Activated CD4-positive, alpha-beta T cell treated with anti-CD3 and anti-CD28 coated beads for 36 hours (primary cell): ENCODE data around the gene MYO1H. TPM values are rescaled to one million over a fixed set of nuclear protein-coding genes. Genes with fewer than 3 reads are reported as not detected.
"Not testable (repeated sequence)": the region's sequence is repeated elsewhere in the genome, so short reads cannot be mapped to it uniquely, and the experiment has no call there.

Experiments used
- ATAC-seq: fragments of 200-7000 bp; cut with Tn5 transposase; one replicate; pipeline ENCODE4 v1.10.0; 2021; ENCODE audit warnings: mild to moderate bottlenecking, moderate library complexity
- CTCF ChIA-PET: fragments of 350-600 bp; sonication (Branson Sonifier 250); formaldehyde crosslinking; loops from one replicate; lab custom pipeline; 2021; ENCODE audit warnings: antibody characterized with exemption; lab: Charles Lee
- POLR2A ChIA-PET: fragments of 350-600 bp; sonication (Branson Sonifier 250); formaldehyde crosslinking; loops from one replicate; lab custom pipeline; 2021; ENCODE audit warnings: antibody characterized with exemption, inconsistent platforms; lab: Charles Lee
- DNase-seq: peaks from one replicate; pipeline ENCODE4 v3.0.0-alpha.2; 2020
- H3K27ac Mint-ChIP-seq: one replicate; pipeline ENCODE4 v1.8.0; 2021; ENCODE audit warnings: mixed read lengths
- H3K27me3 Mint-ChIP-seq: one replicate; pipeline ENCODE4 v1.8.0; 2021; ENCODE audit warnings: mixed read lengths
- H3K36me3 Mint-ChIP-seq: one replicate; pipeline ENCODE4 v1.8.0; 2021; ENCODE audit warnings: low read depth, mixed read lengths
- H3K4me1 Mint-ChIP-seq: one replicate; pipeline ENCODE4 v1.8.0; 2021; ENCODE audit warnings: mixed read lengths
- H3K4me3 Mint-ChIP-seq: one replicate; pipeline ENCODE4 v1.8.0; 2021; ENCODE audit warnings: mild to moderate bottlenecking, moderate library complexity, mixed read lengths
- H3K9me3 Mint-ChIP-seq: one replicate; pipeline ENCODE4 v1.8.0; 2021; ENCODE audit warnings: low read depth, mixed read lengths
- intact Hi-C, 2 experiments: fragments of 100-400 bp; cut with DNase I in 1 of 2; cut with micrococcal nuclease in 1 of 2; formaldehyde crosslinking; loops; one replicate each; pipeline versions ENCODE4 v1.14.2 to v1.15.1; 2022 to 2024; cut with DNase I, micrococcal nuclease
- total RNA-seq, 2 experiments: library from RNA; stranded (reverse); gene quantifications; one replicate each; pipeline ENCODE4 v1.2.3, GENCODE V29; 2021

Gene MYO1H
- total RNA-seq, 2 experiments from 2014 or later, result not detected

DNA sequence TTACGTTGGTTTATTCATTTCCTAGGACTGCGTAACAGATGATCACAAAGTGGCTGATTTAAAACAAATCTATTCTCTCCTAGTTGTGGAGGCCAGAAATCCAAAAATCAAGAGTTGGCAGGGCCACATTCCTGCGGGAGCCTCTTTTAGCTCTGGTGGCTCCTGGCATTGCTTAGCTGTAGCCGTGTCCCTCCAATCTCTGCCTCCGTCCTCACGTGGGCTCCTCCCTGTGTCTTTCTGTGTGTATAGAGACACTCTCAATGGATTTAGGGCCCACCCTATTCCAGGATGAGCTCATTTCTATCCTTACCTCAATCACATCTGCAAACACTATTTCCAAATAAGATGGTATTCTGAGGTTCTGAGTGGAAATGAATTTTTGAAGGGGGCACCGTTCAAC, 86.9 kb downstream of the MYO1H start:
- ChIA-PET CTCF (interaction anchor here (2.0 kb wide), 1 partner anchor 37 kb away, joined by 10 read pairs; no protein-coding TSS in a partner anchor), POLR2A (no interaction called here)
- Mint-ChIP-seq H3K36me3 (no peaks in the 10 kb centered on the region), H3K9me3 (no peaks in the 10 kb centered on the region), H3K4me3 (no peak overlapping the region), H3K27me3 (no peaks in the 10 kb centered on the region), H3K27ac (no peak overlapping the region), H3K4me1 (peaks cover 5% of the 10 kb centered on the region)
- intact Hi-C loops, result loop anchor here in 1 of 2 experiments (5.0 kb wide), 1 partner anchor 43 kb away; the partner anchor contains the start of genes KCTD10 and UBE3B
- DNase-seq, result no peak
- no peak for ATAC-seq

DNA sequence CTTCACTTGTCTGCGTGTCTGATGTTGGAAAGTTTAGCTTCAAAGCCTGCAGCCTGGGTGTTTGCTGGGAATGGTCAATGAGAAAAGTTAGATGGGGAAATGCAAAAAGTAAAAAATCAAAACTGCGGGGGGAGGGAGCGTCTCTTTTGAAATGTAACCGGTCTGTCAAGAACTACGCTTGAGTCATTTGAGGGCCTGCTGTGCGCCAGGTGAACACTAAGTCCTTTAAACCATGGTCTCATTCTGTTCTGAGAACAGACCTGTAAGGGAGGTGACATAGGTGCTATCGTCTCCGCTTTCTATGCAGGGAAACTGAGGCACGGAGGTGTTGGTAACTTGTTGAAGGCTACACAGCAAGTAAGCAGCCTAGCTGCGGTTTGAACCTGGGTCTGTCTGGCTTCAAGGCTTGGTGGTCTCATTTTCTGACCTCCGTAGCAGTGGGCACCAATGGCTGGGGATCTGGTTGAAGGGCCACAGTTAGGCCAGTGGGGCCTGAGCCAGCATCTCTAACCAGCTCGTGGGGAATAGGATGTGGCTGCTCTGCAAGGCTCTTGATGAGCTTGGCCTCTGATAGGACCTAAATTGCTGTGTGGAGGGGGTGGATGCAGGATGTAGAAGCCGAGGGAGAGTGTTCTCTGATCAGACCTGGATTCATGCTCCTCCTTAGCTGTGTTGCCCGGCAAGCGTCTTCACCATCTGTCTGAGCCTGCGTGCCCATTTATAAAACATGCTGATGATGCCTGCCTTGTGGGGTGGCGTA, 87.9 kb downstream of the MYO1H start:
- H3K27me3 Mint-ChIP-seq, result no peaks in the 10 kb centered on the region
- no peak overlapping the region for H3K4me3 Mint-ChIP-seq
- CTCF ChIA-PET, result interaction anchor here (0.6 to 2.5 kb wide), 3 partner anchors 8 to 1198 kb away, joined by 3 to 11 read pairs (median 3); no protein-coding TSS in a partner anchor
- no peaks in the 10 kb centered on the region for H3K9me3 Mint-ChIP-seq
- no peak for ATAC-seq
- DNase-seq, result no peak
- peaks cover 5% of the 10 kb centered on the region for H3K4me1 Mint-ChIP-seq
- POLR2A ChIA-PET, result no interaction called here
- no peaks in the 10 kb centered on the region for H3K36me3 Mint-ChIP-seq
- H3K27ac Mint-ChIP-seq, result no peak overlapping the region
- intact Hi-C loops, result no loop called here

DNA sequence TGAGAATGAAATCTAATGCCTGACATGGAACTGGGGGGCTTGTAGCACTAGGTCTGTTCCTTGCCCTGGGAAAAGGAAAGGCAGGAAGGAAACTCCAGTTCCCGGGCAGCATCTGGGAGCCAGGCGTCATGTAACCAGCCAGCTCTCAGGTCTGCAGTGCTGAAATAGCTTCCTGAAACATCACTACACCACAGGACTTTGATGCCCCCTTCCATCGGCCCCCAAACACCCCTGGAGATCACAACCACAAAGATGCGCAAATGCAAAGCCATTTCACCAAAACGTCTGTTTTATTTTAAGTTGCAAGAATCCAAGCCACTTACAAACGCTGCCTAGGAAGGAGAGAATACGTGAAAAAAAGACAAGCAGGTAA, 88.5 kb downstream of the MYO1H start:
- CTCF ChIA-PET, result interaction anchor here (0.7 to 2.5 kb wide), 2 partner anchors 9 to 340 kb away, joined by 3 to 11 read pairs; no protein-coding TSS in a partner anchor
- POLR2A ChIA-PET, result no interaction called here
- peaks cover 5% of the 10 kb centered on the region for H3K4me1 Mint-ChIP-seq
- H3K27me3 Mint-ChIP-seq, result no peaks in the 10 kb centered on the region
- H3K9me3 Mint-ChIP-seq, result no peaks in the 10 kb centered on the region
- H3K36me3 Mint-ChIP-seq, result no peaks in the 10 kb centered on the region
- no peak overlapping the region for H3K4me3 Mint-ChIP-seq
- H3K27ac Mint-ChIP-seq, result no peak overlapping the region
- DNase-seq (no peak), ATAC-seq (no peak)
- intact Hi-C loops, result no loop called here

DNA sequence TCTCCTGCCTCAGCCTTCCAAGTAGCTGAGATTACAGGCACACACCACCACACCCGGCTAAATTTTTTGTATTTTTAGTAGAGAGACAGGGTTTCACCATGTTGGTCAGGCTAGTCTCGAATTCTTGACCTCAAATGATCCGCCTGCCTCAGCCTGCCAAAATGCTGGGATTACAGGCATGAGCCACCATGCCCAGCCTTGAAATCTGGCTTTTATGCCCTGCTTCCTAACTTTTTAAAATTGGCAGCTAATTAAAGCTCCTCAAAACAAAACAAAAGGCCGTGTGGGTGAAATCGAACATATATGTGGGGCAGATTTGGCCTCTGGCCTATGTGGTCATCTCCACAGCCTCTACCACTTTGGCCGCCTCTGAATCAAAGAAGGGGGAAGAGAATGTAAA, 91.5 kb downstream of the MYO1H start:
- POLR2A ChIA-PET, result no interaction called here
- H3K9me3 Mint-ChIP-seq, result no peaks in the 10 kb centered on the region
- DNase-seq (no peak), ATAC-seq (no peak)
- H3K27me3 Mint-ChIP-seq, result no peaks in the 10 kb centered on the region
- intact Hi-C loops, result no loop called here
- H3K4me3 Mint-ChIP-seq, result no peak overlapping the region
- H3K4me1 Mint-ChIP-seq, result no peaks in the 10 kb centered on the region
- CTCF ChIA-PET, result interaction anchor here (1.3 to 1.4 kb wide), 2 partner anchors 9 to 11 kb away, joined by 4 to 5 read pairs; no protein-coding TSS in a partner anchor
- no peak overlapping the region for H3K27ac Mint-ChIP-seq
- H3K36me3 Mint-ChIP-seq, result no peaks in the 10 kb centered on the region

DNA sequence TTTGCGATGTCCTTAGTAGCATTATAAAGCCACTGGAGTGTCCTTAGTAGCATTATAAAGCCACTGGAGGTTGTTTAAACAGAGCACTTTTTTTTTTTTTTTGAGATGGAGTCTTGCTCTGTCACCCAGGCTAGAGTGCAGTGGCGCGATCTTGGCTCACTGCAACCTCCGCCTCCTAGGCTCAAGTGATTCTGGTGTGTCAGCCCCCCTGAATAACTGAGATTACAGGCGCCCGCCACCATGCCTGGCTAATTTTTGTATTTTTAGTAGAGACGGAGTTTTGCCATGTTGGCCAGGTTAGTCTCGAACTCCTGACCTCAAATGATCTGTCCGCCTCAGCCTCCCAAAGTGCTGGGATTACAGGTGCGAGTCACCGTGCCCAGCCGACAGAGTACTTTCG, 92.3 kb downstream of the MYO1H start:
- H3K36me3 Mint-ChIP-seq, ATAC-seq, H3K27me3 Mint-ChIP-seq, H3K4me1 Mint-ChIP-seq, H3K9me3 Mint-ChIP-seq, H3K4me3 Mint-ChIP-seq, DNase-seq, H3K27ac Mint-ChIP-seq, intact Hi-C loops, POLR2A ChIA-PET: not testable (repeated sequence)
- CTCF ChIA-PET, result interaction anchor here (0.5 to 1.4 kb wide), 3 partner anchors 10 to 12 kb away, joined by 3 to 5 read pairs (median 4); no protein-coding TSS in a partner anchor

DNA sequence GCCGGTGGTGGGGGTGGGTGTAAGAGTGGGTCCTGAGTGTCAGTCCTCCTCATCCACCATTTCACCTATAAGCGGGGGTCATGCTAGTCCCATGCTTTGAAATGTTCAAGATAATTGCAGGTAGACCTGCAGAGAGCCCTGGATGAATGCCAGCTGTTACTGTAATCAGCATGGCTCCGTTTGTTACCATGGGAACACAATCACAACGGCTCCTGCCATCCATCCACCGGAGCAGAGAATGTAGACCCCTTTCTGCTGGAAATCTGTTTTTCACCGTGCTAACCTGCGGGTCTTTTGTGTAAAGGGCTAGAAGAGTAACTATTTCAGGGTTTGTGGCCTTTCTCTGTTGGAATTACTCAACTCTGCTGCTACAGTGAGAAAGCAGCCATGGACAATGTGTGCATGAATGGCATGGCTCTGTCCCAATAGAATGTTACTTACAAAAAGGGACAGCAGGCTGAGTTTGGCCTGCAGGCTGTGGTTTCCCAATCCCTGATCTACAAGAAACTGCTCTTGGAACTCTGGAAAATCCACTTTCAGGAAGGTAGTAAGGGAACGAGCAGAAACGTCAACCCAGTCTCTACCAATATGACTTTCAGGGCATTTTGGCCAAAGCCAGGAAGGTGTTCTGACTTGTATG, 93.3 kb downstream of the MYO1H start:
- no peaks in the 10 kb centered on the region for H3K9me3 Mint-ChIP-seq
- H3K27ac Mint-ChIP-seq, result no peak overlapping the region
- ATAC-seq (no peak), DNase-seq (no peak)
- H3K4me1 Mint-ChIP-seq, result no peaks in the 10 kb centered on the region
- intact Hi-C loops, result no loop called here
- POLR2A ChIA-PET, result no interaction called here
- no peak overlapping the region for H3K4me3 Mint-ChIP-seq
- H3K27me3 Mint-ChIP-seq, result no peaks in the 10 kb centered on the region
- CTCF ChIA-PET, result interaction anchor here (0.5 kb wide), 1 partner anchor 13 kb away, joined by 3 read pairs; no protein-coding TSS in a partner anchor
- H3K36me3 Mint-ChIP-seq, result no peaks in the 10 kb centered on the region

DNA sequence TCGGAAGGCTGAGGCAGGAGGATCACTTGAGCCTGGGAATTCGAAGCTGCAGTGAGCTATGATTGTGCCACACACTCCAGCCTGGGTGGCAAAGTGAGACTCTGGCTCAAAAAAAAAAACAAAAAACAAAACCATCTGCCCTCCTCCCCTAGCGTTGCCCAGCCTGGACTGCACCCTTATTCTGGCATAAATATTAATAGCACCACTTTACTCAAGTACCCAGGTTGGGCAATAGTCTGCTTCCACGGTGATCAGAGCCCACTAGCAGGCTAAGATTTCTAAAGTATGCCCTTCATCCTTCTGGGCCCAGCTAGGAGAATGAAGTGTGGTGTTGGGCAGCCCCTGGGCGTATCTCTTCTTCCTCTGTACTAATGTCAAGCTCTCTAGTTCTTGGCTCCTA, 96.1 kb downstream of the MYO1H start:
- no peaks in the 10 kb centered on the region for H3K27me3 Mint-ChIP-seq
- intact Hi-C loops, result no loop called here
- CTCF ChIA-PET, result interaction anchor here (1.6 to 2.3 kb wide), 3 partner anchors 11 to 16 kb away, joined by 6 to 9 read pairs (median 7); no protein-coding TSS in a partner anchor
- no peak overlapping the region for H3K27ac Mint-ChIP-seq
- no peak overlapping the region for H3K4me3 Mint-ChIP-seq
- H3K9me3 Mint-ChIP-seq, result no peaks in the 10 kb centered on the region
- POLR2A ChIA-PET, result interaction anchor here (0.5 kb wide), 1 partner anchor 739 kb away, joined by 6 read pairs; no protein-coding TSS in a partner anchor
- peaks cover 1% of the 10 kb centered on the region for H3K36me3 Mint-ChIP-seq
- DNase-seq, result no peak
- no peak for ATAC-seq
- no peaks in the 10 kb centered on the region for H3K4me1 Mint-ChIP-seq

DNA sequence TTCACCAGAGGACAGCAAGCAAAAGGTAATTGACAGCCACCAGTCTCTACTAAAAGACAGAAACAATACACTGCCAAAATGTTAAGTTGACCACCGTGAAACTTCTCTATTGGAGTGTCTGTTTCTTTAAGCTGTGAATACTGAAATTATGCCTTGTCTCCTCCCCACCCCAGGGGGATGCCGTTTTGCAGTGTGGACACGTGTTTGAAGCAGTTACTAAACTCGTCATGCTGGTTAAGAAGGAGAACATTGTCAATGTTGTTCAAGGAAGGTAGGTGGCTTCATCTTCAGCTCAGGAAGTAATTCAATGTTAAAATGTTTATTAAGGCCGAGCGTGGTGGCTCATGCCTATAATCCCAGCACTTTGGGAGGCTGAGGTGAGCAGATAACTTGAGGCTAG, 96.6 kb downstream of the MYO1H start:
- POLR2A ChIA-PET, result interaction anchor here (0.5 kb wide), 1 partner anchor 740 kb away, joined by 6 read pairs; no protein-coding TSS in a partner anchor
- CTCF ChIA-PET, result interaction anchor here (1.6 to 2.3 kb wide), 2 partner anchors 11 to 16 kb away, joined by 7 to 9 read pairs; no protein-coding TSS in a partner anchor

DNA sequence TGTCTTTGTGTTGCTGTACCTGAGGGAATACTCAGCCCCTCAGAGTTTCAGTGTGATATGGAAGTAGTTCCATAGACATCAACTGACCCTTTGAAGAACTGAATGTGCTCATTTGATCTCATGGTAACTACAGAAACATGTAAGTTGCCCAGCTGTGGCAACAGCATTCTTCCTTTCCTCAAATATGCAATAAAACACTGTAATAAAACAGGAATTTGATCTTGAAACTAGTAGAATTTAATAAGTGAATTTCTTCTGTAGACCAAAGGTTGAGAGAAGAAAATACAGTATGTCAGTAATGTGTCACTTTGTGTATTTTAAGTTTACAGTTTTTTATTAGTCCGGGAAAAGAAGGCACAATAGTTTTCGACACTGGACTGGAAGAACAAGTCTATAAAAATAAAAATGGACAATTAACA, 97.5 kb downstream of the MYO1H start:
- Mint-ChIP-seq H3K4me1 (no peaks in the 10 kb centered on the region), H3K27ac (no peak overlapping the region), H3K27me3 (no peaks in the 10 kb centered on the region), H3K9me3 (no peaks in the 10 kb centered on the region), H3K4me3 (no peak overlapping the region), H3K36me3 (peaks cover 6% of the 10 kb centered on the region)
- no peak for ATAC-seq
- DNase-seq, result no peak
- intact Hi-C loops, result no loop called here
- ChIA-PET CTCF (interaction anchor here (1.0 to 2.3 kb wide), 2 partner anchors 12 to 28 kb away, joined by 3 to 7 read pairs; no protein-coding TSS in a partner anchor), POLR2A (no interaction called here)

More for the DNA sequence above, 96.6 kb downstream of the MYO1H start:
- Mint-ChIP-seq H3K4me1 (no peaks in the 10 kb centered on the region), H3K9me3 (no peaks in the 10 kb centered on the region), H3K36me3 (peaks cover 3% of the 10 kb centered on the region), H3K27me3 (no peaks in the 10 kb centered on the region), H3K27ac (no peak overlapping the region), H3K4me3 (no peak overlapping the region)
- DNase-seq, result no peak
- ATAC-seq, result no peak
- intact Hi-C loops, result no loop called here

DNA sequence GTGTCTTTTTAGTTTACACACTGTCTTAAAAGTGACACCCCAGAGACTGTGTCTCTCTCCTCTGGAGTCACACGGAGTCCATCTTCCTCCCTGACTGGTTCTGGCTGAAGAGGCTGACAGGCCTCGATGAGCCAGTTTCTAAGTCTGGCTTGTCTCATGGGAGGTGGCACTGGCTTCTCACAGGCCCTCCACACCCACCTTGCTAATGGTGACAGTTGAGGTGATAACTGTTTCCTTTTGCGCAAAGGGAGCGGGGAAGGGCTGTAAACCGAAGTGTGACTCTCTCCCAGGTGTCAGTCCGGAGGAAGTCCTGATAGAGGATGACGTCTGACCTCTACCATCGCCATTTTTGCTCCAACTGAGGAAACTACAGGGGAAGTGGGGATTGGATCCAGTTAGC, 99.2 kb downstream of the MYO1H start:
- Mint-ChIP-seq H3K9me3 (no peaks in the 10 kb centered on the region), H3K4me3 (no peak overlapping the region), H3K27me3 (no peaks in the 10 kb centered on the region), H3K27ac (no peak overlapping the region), H3K4me1 (no peaks in the 10 kb centered on the region), H3K36me3 (peaks cover 13% of the 10 kb centered on the region)
- ChIA-PET CTCF (no interaction called here), POLR2A (no interaction called here)
- intact Hi-C loops, result no loop called here
- ATAC-seq (no peak), DNase-seq (no peak)

DNA sequence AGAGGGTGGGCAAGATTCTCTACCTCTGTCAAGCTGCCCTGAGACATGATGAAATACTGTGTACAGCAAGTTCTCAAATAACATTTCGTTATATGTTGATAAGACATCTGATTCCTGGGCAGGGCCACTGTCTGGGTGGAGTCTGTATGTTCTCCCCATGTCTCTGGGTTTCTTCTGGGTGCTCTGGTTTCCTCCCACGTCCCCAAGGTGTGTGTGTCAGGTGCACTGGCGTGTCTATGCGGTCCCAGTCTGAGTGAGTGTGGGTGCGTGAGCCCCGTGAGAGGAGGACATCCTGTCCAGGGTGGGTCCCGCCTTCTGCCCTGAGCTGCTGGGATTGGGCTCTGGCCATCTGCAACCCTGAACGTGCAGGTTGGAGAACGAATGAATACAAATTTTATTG, 99.8 kb downstream of the MYO1H start:
- H3K27me3 Mint-ChIP-seq, result no peaks in the 10 kb centered on the region
- intact Hi-C loops, result no loop called here
- no peak for DNase-seq
- H3K36me3 Mint-ChIP-seq, result peaks cover 13% of the 10 kb centered on the region
- no peak overlapping the region for H3K4me3 Mint-ChIP-seq
- H3K9me3 Mint-ChIP-seq, result no peaks in the 10 kb centered on the region
- CTCF ChIA-PET, result interaction anchor here (1.2 kb wide), 1 partner anchor 15 kb away, joined by 6 read pairs; no protein-coding TSS in a partner anchor
- H3K27ac Mint-ChIP-seq, result no peak overlapping the region
- ATAC-seq, result no peak
- H3K4me1 Mint-ChIP-seq, result no peaks in the 10 kb centered on the region
- POLR2A ChIA-PET, result no interaction called here
